Measurements from ENCODE around the gene MAS1. TPM values are rescaled to one million over a fixed set of nuclear protein-coding genes. Genes with fewer than 3 reads are reported as not detected.

MAS1 gene
- polyA plus RNA-seq, 1 of the 3 experiments (the other 2 are of a cell fraction): not detected

GRCh38 chr6:159899994-159900745 is 9.4 kb downstream of the MAS1 start:
- 59% methylated on average over 15 of the region's 15 CpGs for WGBS (ENCODE audit: low lambda C conversion rate)
- no peaks in the 10 kb centered on the region for H3K9me3 ChIP-seq
- no peaks in the 10 kb centered on the region for H3K79me2 ChIP-seq (ENCODE audit: insufficient read depth)
- ChIA-PET CTCF (interaction anchor here (1.2 kb wide), 1 partner anchor 9 kb away, joined by 3 read pairs; the partner anchor contains the start of gene MAS1), POLR2A (no interaction called here)
- TF ChIP-seq, protein P1, sequence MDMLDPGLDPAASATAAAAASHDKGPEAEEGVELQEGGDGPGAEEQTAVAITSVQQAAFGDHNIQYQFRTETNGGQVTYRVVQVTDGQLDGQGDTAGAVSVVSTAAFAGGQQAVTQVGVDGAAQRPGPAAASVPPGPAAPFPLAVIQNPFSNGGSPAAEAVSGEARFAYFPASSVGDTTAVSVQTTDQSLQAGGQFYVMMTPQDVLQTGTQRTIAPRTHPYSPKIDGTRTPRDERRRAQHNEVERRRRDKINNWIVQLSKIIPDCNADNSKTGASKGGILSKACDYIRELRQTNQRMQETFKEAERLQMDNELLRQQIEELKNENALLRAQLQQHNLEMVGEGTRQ (IDR thresholded peaks at IDR 0.05; ENCODE audit: borderline replicate concordance, low read depth, low read length): no peak
- TF ChIP-seq USF1 (IDR thresholded peaks at IDR 0.05; ENCODE audit: borderline replicate concordance, low read depth): no peak
- TF ChIP-seq, protein P2, sequence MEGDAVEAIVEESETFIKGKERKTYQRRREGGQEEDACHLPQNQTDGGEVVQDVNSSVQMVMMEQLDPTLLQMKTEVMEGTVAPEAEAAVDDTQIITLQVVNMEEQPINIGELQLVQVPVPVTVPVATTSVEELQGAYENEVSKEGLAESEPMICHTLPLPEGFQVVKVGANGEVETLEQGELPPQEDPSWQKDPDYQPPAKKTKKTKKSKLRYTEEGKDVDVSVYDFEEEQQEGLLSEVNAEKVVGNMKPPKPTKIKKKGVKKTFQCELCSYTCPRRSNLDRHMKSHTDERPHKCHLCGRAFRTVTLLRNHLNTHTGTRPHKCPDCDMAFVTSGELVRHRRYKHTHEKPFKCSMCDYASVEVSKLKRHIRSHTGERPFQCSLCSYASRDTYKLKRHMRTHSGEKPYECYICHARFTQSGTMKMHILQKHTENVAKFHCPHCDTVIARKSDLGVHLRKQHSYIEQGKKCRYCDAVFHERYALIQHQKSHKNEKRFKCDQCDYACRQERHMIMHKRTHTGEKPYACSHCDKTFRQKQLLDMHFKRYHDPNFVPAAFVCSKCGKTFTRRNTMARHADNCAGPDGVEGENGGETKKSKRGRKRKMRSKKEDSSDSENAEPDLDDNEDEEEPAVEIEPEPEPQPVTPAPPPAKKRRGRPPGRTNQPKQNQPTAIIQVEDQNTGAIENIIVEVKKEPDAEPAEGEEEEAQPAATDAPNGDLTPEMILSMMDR (IDR thresholded peaks at IDR 0.05): no peak
- TF ChIP-seq, protein P3, sequence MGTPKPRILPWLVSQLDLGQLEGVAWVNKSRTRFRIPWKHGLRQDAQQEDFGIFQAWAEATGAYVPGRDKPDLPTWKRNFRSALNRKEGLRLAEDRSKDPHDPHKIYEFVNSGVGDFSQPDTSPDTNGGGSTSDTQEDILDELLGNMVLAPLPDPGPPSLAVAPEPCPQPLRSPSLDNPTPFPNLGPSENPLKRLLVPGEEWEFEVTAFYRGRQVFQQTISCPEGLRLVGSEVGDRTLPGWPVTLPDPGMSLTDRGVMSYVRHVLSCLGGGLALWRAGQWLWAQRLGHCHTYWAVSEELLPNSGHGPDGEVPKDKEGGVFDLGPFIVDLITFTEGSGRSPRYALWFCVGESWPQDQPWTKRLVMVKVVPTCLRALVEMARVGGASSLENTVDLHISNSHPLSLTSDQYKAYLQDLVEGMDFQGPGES (IDR thresholded peaks at IDR 0.05; ENCODE audit: low read depth, low read length): no peak
- TF ChIP-seq RCOR1 (IDR thresholded peaks at IDR 0.05; ENCODE audit: low read length): no peak
- no peak for TF ChIP-seq GABPA (IDR thresholded peaks at IDR 0.05; ENCODE audit: low read depth)
- H3K36me3 ChIP-seq (replicated peaks in 1 of 2; ENCODE audit: control insufficient read depth in 1 of 2, insufficient read depth in 2 of 2, low read length in 1 of 2): no peaks in the 10 kb centered on the region
- H4K20me1 ChIP-seq (ENCODE audit: insufficient read depth): no peaks in the 10 kb centered on the region
- H3K27me3 ChIP-seq (ENCODE audit: insufficient read depth): no peaks in the 10 kb centered on the region; the same call in 1 of the 2 replicates
- H3K4me2 ChIP-seq: peak overlapping the region; percentile 23; the same call in 1 of the 2 replicates
- no peak overlapping the region for H3K4me3 ChIP-seq (ENCODE audit: low read depth in 2 of 2, low read length in 1 of 2)
- no peak overlapping the region for H3K9ac ChIP-seq
- no peak overlapping the region; the same call in 1 of the 2 replicates for H2AFZ ChIP-seq (ENCODE audit: low read depth)
- no peak for DNase-seq
- peak overlapping the region in 1 of 2 experiments; percentile 37; a peak in 1 of 4 replicates for H3K27ac ChIP-seq (ENCODE audit: low read depth in 2 of 2, low read length in 1 of 2)
- H3K9me2 ChIP-seq: no peaks in the 10 kb centered on the region
- H3F3A ChIP-seq (replicated peaks; ENCODE audit: insufficient read depth): peaks cover 6% of the 10 kb centered on the region
- H3K4me1 ChIP-seq (ENCODE audit: control insufficient read depth in 1 of 2, insufficient read depth in 2 of 2, low read depth in 1 of 2, low read length in 1 of 2): no peaks in the 10 kb centered on the region

DNA sequence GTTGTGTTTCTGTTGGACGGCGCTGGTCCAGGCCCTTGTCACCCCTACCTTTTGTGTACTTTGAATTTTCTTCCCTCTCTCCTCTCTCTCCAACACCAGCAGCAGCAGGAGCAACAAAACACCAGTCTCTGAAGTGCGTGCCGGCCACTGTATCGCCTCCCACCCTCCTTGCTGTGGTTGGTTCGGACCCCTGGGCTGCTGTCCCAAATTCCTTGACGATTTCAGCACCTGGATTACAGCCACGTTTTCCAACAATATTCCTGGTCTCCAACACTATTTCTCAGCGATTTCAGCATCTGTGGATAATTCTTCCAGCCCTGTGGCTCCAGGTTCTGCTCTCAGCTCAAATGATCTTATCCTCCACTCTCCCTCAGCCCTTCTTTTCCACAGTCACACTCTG is 11.8 kb downstream of the MAS1 start:
- Histone ChIP-seq H3K4me1 (ENCODE audit: control insufficient read depth in 1 of 2, insufficient read depth in 2 of 2, low read depth in 1 of 2, low read length in 1 of 2) (peaks cover 0 to 11% of the 10 kb centered on the region in 2 experiments; a peak in 1 of 4 replicates), H3K27ac (ENCODE audit: low read depth in 2 of 2, low read length in 1 of 2) (no peak overlapping the region), H3K9me2 (no peaks in the 10 kb centered on the region), H2AFZ (ENCODE audit: low read depth) (no peak overlapping the region), H3K36me3 (replicated peaks in 1 of 2; ENCODE audit: control insufficient read depth in 1 of 2, insufficient read depth in 2 of 2, low read length in 1 of 2) (no peaks in the 10 kb centered on the region), H4K20me1 (ENCODE audit: insufficient read depth) (no peaks in the 10 kb centered on the region), H3K9ac (no peak overlapping the region), H3K4me3 (ENCODE audit: low read depth in 2 of 2, low read length in 1 of 2) (no peak overlapping the region), H3K27me3 (ENCODE audit: insufficient read depth) (no peaks in the 10 kb centered on the region; the same call in 1 of the 2 replicates), H3K4me2 (no peak overlapping the region), H3K9me3 (no peaks in the 10 kb centered on the region), H3K79me2 (ENCODE audit: insufficient read depth) (no peaks in the 10 kb centered on the region), H3F3A (replicated peaks; ENCODE audit: insufficient read depth) (peaks cover 6% of the 10 kb centered on the region)
- WGBS (ENCODE audit: low lambda C conversion rate): 53% methylated on average over 8 of the region's 9 CpGs
- ChIA-PET POLR2A (no interaction called here), CTCF (no interaction called here)
- no peak for DNase-seq
- TF ChIP-seq NRF1 (IDR thresholded peaks at IDR 0.05; ENCODE audit: low read depth, low read length) (no peak), ELF1 (IDR thresholded peaks at IDR 0.05) (no peak), YY1 (IDR thresholded peaks at IDR 0.05; ENCODE audit: low read depth) (no peak), TEAD4 (IDR thresholded peaks at IDR 0.05; ENCODE audit: borderline replicate concordance, insufficient read depth) (no peak), FOSL2 (IDR thresholded peaks at IDR 0.05; ENCODE audit: borderline replicate concordance, low read depth) (no peak), MXI1 (IDR thresholded peaks at IDR 0.05; ENCODE audit: low read depth, low read length) (no peak), EP300 (IDR thresholded peaks at IDR 0.05; ENCODE audit: borderline replicate concordance in 1 of 2, low read depth in 1 of 2, low read length in 1 of 2) (no peak), TAF1 (IDR thresholded peaks at IDR 0.05; ENCODE audit: borderline replicate concordance, low read depth, low read length) (no peak)
- TF ChIP-seq, protein P4, sequence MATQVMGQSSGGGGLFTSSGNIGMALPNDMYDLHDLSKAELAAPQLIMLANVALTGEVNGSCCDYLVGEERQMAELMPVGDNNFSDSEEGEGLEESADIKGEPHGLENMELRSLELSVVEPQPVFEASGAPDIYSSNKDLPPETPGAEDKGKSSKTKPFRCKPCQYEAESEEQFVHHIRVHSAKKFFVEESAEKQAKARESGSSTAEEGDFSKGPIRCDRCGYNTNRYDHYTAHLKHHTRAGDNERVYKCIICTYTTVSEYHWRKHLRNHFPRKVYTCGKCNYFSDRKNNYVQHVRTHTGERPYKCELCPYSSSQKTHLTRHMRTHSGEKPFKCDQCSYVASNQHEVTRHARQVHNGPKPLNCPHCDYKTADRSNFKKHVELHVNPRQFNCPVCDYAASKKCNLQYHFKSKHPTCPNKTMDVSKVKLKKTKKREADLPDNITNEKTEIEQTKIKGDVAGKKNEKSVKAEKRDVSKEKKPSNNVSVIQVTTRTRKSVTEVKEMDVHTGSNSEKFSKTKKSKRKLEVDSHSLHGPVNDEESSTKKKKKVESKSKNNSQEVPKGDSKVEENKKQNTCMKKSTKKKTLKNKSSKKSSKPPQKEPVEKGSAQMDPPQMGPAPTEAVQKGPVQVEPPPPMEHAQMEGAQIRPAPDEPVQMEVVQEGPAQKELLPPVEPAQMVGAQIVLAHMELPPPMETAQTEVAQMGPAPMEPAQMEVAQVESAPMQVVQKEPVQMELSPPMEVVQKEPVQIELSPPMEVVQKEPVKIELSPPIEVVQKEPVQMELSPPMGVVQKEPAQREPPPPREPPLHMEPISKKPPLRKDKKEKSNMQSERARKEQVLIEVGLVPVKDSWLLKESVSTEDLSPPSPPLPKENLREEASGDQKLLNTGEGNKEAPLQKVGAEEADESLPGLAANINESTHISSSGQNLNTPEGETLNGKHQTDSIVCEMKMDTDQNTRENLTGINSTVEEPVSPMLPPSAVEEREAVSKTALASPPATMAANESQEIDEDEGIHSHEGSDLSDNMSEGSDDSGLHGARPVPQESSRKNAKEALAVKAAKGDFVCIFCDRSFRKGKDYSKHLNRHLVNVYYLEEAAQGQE (IDR thresholded peaks at IDR 0.05; ENCODE audit: low read depth, low read length): no peak
